SIG-M5 treated with dmso at 0.1 percent for 504 hours (cell line): Measurements from ENCODE around the gene LOX.

Experiments used
- DNase-seq: peaks from one replicate; lab custom pipeline; 2025; ENCODE audit not compliant: unreplicated experiment; lab: John Stamatoyannopoulos, UW

LOX gene

GRCh38 chr5:122054266-122054665, 23.8 kb downstream of the LOX start:
- no peak for DNase-seq

GRCh38 chr5:122053181-122054109, 24.6 kb downstream of the LOX start:
- DNase-seq: no peak

GRCh38 chr5:122051569-122051968, 26.5 kb downstream of the LOX start:
- no peak for DNase-seq

- no peak for DNase-seq
These were observed 27.1 kb downstream of the LOX start for GRCh38 chr5:122050959-122051358.

GRCh38 chr5:122040636-122041302, 37.3 kb downstream of the LOX start:
- DNase-seq: no peak

- DNase-seq: no peak
These were observed 41.7 kb downstream of the LOX start for GRCh38 chr5:122036326-122036725.

GRCh38 chr5:122035913-122036312, 42.1 kb downstream of the LOX start:
- no peak for DNase-seq

- DNase-seq: no peak
These were observed 46.2 kb downstream of the LOX start for GRCh38 chr5:122031836-122032235.

- DNase-seq: no peak
These were observed 47.8 kb downstream of the LOX start for GRCh38 chr5:122030251-122030650.

- no peak for DNase-seq
These were observed 48.2 kb downstream of the LOX start for GRCh38 chr5:122029818-122030217.

GRCh38 chr5:122022966-122023365, 55.1 kb downstream of the LOX start:
- DNase-seq: peak; percentile 59

GRCh38 chr5:122019919-122020590, 58.0 kb downstream of the LOX start:
- DNase-seq: no peak

- no peak for DNase-seq
These were observed 62.6 kb downstream of the LOX start for GRCh38 chr5:122015471-122015870.

- no peak for DNase-seq
These were observed 63.7 kb downstream of the LOX start for GRCh38 chr5:122014236-122014935.
